C4-2B (cell line): ENCODE data around the gene PSRC1.

Experiments
- ZFX ChIP-seq: fragments of 450-650 bp; IDR thresholded peaks from 2 replicates; pipeline ENCODE4 v1.6.1; 2017
- TF ChIP-seq, protein P1 (sequence below): fragments of 450-650 bp; conservative IDR thresholded peaks from 2 replicates; pipeline ENCODE4 v1.5.1; 2017; ENCODE audit warnings: mild to moderate bottlenecking

DNA sequence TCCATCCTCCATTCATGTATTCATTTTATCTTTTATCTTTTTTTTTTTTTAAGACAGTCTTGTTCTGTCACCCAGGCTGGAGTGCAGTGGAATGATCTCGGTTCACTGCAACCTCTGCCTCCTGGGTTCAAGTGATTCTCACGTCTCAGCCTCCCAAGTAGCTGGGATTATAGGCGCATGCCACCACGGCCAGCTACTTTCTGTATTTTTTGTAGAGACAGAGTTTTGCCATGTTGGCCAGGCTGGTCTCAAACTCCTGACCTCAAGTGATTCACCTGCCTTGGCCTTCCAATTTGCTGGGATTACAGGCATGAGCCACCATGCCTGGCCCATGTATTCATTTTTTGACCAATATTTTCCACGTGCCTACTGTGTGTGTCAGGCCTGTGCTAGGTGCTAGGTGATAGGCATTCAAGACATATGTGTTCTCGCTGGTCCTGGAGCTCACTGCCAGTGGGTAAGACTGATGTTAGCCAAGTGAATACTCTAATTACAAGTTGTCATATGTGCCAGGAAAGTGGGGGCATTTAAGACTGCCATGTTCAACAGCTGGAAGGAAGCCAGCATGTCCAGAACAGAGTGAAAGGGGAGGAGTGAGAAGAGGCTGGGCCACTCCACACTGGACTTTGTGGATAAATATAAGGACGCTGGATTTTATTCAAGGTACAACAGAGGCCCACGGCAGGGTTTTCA lies 38.9 kb downstream of the PSRC1 start:
- TF ChIP-seq, protein P1, sequence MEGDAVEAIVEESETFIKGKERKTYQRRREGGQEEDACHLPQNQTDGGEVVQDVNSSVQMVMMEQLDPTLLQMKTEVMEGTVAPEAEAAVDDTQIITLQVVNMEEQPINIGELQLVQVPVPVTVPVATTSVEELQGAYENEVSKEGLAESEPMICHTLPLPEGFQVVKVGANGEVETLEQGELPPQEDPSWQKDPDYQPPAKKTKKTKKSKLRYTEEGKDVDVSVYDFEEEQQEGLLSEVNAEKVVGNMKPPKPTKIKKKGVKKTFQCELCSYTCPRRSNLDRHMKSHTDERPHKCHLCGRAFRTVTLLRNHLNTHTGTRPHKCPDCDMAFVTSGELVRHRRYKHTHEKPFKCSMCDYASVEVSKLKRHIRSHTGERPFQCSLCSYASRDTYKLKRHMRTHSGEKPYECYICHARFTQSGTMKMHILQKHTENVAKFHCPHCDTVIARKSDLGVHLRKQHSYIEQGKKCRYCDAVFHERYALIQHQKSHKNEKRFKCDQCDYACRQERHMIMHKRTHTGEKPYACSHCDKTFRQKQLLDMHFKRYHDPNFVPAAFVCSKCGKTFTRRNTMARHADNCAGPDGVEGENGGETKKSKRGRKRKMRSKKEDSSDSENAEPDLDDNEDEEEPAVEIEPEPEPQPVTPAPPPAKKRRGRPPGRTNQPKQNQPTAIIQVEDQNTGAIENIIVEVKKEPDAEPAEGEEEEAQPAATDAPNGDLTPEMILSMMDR, result no peak
- no peak for TF ChIP-seq ZFX
